ENCODE results near the gene SMIM14.

The SMIM14 gene

GRCh38 chr4:39597695-39598381 lies 40.8 kb downstream of the SMIM14 start:
- Mint-ChIP-seq H3K36me3 (ENCODE audit: low read depth) (peaks cover 1% of the 10 kb centered on the region), H3K4me1 (ENCODE audit: low read depth) (peaks cover 6% of the 10 kb centered on the region), H3K27me3 (ENCODE audit: low read depth) (peaks cover 3% of the 10 kb centered on the region), H3K4me3 (no peak overlapping the region), H3K27ac (no peak overlapping the region), H3K9me3 (no peaks in the 10 kb centered on the region)
- no peak for DNase-seq (ENCODE audit: low spot score)

GRCh38 chr4:39596971-39597370 lies 41.7 kb downstream of the SMIM14 start:
- no peak overlapping the region for H3K27ac Mint-ChIP-seq
- no peak for DNase-seq (ENCODE audit: low spot score)
- peaks cover 6% of the 10 kb centered on the region for H3K4me1 Mint-ChIP-seq (ENCODE audit: low read depth)
- no peak overlapping the region for H3K4me3 Mint-ChIP-seq
- H3K9me3 Mint-ChIP-seq: no peaks in the 10 kb centered on the region
- peaks cover 1% of the 10 kb centered on the region for H3K36me3 Mint-ChIP-seq (ENCODE audit: low read depth)
- peaks cover 3% of the 10 kb centered on the region for H3K27me3 Mint-ChIP-seq (ENCODE audit: low read depth)

- DNase-seq (ENCODE audit: low spot score): no peak
- H3K27ac Mint-ChIP-seq: no peak overlapping the region
- no peaks in the 10 kb centered on the region for H3K36me3 Mint-ChIP-seq (ENCODE audit: low read depth)
- no peaks in the 10 kb centered on the region for H3K27me3 Mint-ChIP-seq (ENCODE audit: low read depth)
- H3K4me3 Mint-ChIP-seq: no peak overlapping the region
- no peaks in the 10 kb centered on the region for H3K4me1 Mint-ChIP-seq (ENCODE audit: low read depth)
- H3K9me3 Mint-ChIP-seq: no peaks in the 10 kb centered on the region
Measured at GRCh38 chr4:39591290-39591689, 47.4 kb downstream of the SMIM14 start.

GRCh38 chr4:39587881-39588280 lies 50.8 kb downstream of the SMIM14 start:
- no peaks in the 10 kb centered on the region for H3K4me1 Mint-ChIP-seq (ENCODE audit: low read depth)
- no peaks in the 10 kb centered on the region for H3K27me3 Mint-ChIP-seq (ENCODE audit: low read depth)
- no peaks in the 10 kb centered on the region for H3K36me3 Mint-ChIP-seq (ENCODE audit: low read depth)
- no peaks in the 10 kb centered on the region for H3K9me3 Mint-ChIP-seq
- H3K27ac Mint-ChIP-seq: no peak overlapping the region
- H3K4me3 Mint-ChIP-seq: no peak overlapping the region
- no peak for DNase-seq (ENCODE audit: low spot score)

GRCh38 chr4:39574946-39575345 lies 63.7 kb downstream of the SMIM14 start:
- Mint-ChIP-seq H3K27ac (no peak overlapping the region), H3K4me3 (no peak overlapping the region), H3K4me1 (ENCODE audit: low read depth) (no peaks in the 10 kb centered on the region), H3K36me3 (ENCODE audit: low read depth) (no peaks in the 10 kb centered on the region), H3K27me3 (ENCODE audit: low read depth) (no peaks in the 10 kb centered on the region), H3K9me3 (no peaks in the 10 kb centered on the region)
- no peak for DNase-seq (ENCODE audit: low spot score)

GRCh38 chr4:39571504-39571903 lies 67.2 kb downstream of the SMIM14 start:
- H3K27me3 Mint-ChIP-seq (ENCODE audit: low read depth): no peaks in the 10 kb centered on the region
- peaks cover 5% of the 10 kb centered on the region for H3K4me1 Mint-ChIP-seq (ENCODE audit: low read depth)
- no peak overlapping the region for H3K27ac Mint-ChIP-seq
- no peak for DNase-seq (ENCODE audit: low spot score)
- H3K4me3 Mint-ChIP-seq: no peak overlapping the region
- no peaks in the 10 kb centered on the region for H3K36me3 Mint-ChIP-seq (ENCODE audit: low read depth)
- H3K9me3 Mint-ChIP-seq: no peaks in the 10 kb centered on the region

GRCh38 chr4:39571054-39571453 lies 67.6 kb downstream of the SMIM14 start:
- H3K27ac Mint-ChIP-seq: no peak overlapping the region

GRCh38 chr4:39569209-39569608 lies 69.5 kb downstream of the SMIM14 start:
- Mint-ChIP-seq H3K36me3 (ENCODE audit: low read depth) (peaks cover 2% of the 10 kb centered on the region), H3K27ac (no peak overlapping the region), H3K4me3 (no peak overlapping the region), H3K9me3 (peaks cover 10% of the 10 kb centered on the region), H3K27me3 (ENCODE audit: low read depth) (no peaks in the 10 kb centered on the region), H3K4me1 (ENCODE audit: low read depth) (peaks cover 5% of the 10 kb centered on the region)
- DNase-seq (ENCODE audit: low spot score): no peak

More at GRCh38 chr4:39571054-39571453, 67.6 kb downstream of the SMIM14 start:
- H3K4me1 Mint-ChIP-seq (ENCODE audit: low read depth): peaks cover 5% of the 10 kb centered on the region
- no peaks in the 10 kb centered on the region for H3K27me3 Mint-ChIP-seq (ENCODE audit: low read depth)
- no peak for DNase-seq (ENCODE audit: low spot score)
- no peak overlapping the region for H3K4me3 Mint-ChIP-seq
- peaks cover 3% of the 10 kb centered on the region for H3K9me3 Mint-ChIP-seq
- H3K36me3 Mint-ChIP-seq (ENCODE audit: low read depth): no peaks in the 10 kb centered on the region

GRCh38 chr4:39568805-39569204 lies 69.9 kb downstream of the SMIM14 start:
- no peaks in the 10 kb centered on the region for H3K27me3 Mint-ChIP-seq (ENCODE audit: low read depth)
- peaks cover 5% of the 10 kb centered on the region for H3K4me1 Mint-ChIP-seq (ENCODE audit: low read depth)
- no peak overlapping the region for H3K4me3 Mint-ChIP-seq
- H3K36me3 Mint-ChIP-seq (ENCODE audit: low read depth): peaks cover 2% of the 10 kb centered on the region
- no peak for DNase-seq (ENCODE audit: low spot score)
- H3K27ac Mint-ChIP-seq: no peak overlapping the region
- peaks cover 10% of the 10 kb centered on the region for H3K9me3 Mint-ChIP-seq

GRCh38 chr4:39565878-39566600 lies 72.6 kb downstream of the SMIM14 start:
- Mint-ChIP-seq H3K4me1 (ENCODE audit: low read depth) (peaks cover 5% of the 10 kb centered on the region), H3K27ac (no peak overlapping the region), H3K4me3 (no peak overlapping the region), H3K36me3 (ENCODE audit: low read depth) (peaks cover 2% of the 10 kb centered on the region), H3K9me3 (peaks cover 10% of the 10 kb centered on the region), H3K27me3 (ENCODE audit: low read depth) (no peaks in the 10 kb centered on the region)
- no peak for DNase-seq (ENCODE audit: low spot score)

GRCh38 chr4:39563346-39563847 lies 75.3 kb downstream of the SMIM14 start:
- Mint-ChIP-seq H3K27ac (no peak overlapping the region), H3K36me3 (ENCODE audit: low read depth) (peaks cover 2% of the 10 kb centered on the region), H3K9me3 (peaks cover 10% of the 10 kb centered on the region), H3K4me1 (ENCODE audit: low read depth) (peaks cover 2% of the 10 kb centered on the region), H3K27me3 (ENCODE audit: low read depth) (no peaks in the 10 kb centered on the region), H3K4me3 (no peak overlapping the region)
- no peak for DNase-seq (ENCODE audit: low spot score)

- H3K4me3 Mint-ChIP-seq: no peak overlapping the region
- no peaks in the 10 kb centered on the region for H3K4me1 Mint-ChIP-seq (ENCODE audit: low read depth)
- H3K27me3 Mint-ChIP-seq (ENCODE audit: low read depth): no peaks in the 10 kb centered on the region
- no peak for DNase-seq (ENCODE audit: low spot score)
- H3K27ac Mint-ChIP-seq: no peak overlapping the region
- H3K9me3 Mint-ChIP-seq: peaks cover 10% of the 10 kb centered on the region
- peaks cover 2% of the 10 kb centered on the region for H3K36me3 Mint-ChIP-seq (ENCODE audit: low read depth)
Measured at GRCh38 chr4:39562792-39563191, 75.9 kb downstream of the SMIM14 start.

GRCh38 chr4:39559626-39560025 lies 79.0 kb downstream of the SMIM14 start:
- DNase-seq (ENCODE audit: low spot score): no peak
- H3K9me3 Mint-ChIP-seq: no peaks in the 10 kb centered on the region
- no peaks in the 10 kb centered on the region for H3K27me3 Mint-ChIP-seq (ENCODE audit: low read depth)
- no peaks in the 10 kb centered on the region for H3K4me1 Mint-ChIP-seq (ENCODE audit: low read depth)
- H3K27ac Mint-ChIP-seq: no peak overlapping the region
- H3K36me3 Mint-ChIP-seq (ENCODE audit: low read depth): no peaks in the 10 kb centered on the region
- no peak overlapping the region for H3K4me3 Mint-ChIP-seq

GRCh38 chr4:39555472-39555871 lies 83.2 kb downstream of the SMIM14 start:
- H3K9me3 Mint-ChIP-seq: no peaks in the 10 kb centered on the region
- no peaks in the 10 kb centered on the region for H3K4me1 Mint-ChIP-seq (ENCODE audit: low read depth)
- no peaks in the 10 kb centered on the region for H3K36me3 Mint-ChIP-seq (ENCODE audit: low read depth)
- H3K4me3 Mint-ChIP-seq: no peak overlapping the region
- no peak overlapping the region for H3K27ac Mint-ChIP-seq
- no peaks in the 10 kb centered on the region for H3K27me3 Mint-ChIP-seq (ENCODE audit: low read depth)
- no peak for DNase-seq (ENCODE audit: low spot score)
